ENCODE results near the gene CARS1.

Gene CARS1

DNA sequence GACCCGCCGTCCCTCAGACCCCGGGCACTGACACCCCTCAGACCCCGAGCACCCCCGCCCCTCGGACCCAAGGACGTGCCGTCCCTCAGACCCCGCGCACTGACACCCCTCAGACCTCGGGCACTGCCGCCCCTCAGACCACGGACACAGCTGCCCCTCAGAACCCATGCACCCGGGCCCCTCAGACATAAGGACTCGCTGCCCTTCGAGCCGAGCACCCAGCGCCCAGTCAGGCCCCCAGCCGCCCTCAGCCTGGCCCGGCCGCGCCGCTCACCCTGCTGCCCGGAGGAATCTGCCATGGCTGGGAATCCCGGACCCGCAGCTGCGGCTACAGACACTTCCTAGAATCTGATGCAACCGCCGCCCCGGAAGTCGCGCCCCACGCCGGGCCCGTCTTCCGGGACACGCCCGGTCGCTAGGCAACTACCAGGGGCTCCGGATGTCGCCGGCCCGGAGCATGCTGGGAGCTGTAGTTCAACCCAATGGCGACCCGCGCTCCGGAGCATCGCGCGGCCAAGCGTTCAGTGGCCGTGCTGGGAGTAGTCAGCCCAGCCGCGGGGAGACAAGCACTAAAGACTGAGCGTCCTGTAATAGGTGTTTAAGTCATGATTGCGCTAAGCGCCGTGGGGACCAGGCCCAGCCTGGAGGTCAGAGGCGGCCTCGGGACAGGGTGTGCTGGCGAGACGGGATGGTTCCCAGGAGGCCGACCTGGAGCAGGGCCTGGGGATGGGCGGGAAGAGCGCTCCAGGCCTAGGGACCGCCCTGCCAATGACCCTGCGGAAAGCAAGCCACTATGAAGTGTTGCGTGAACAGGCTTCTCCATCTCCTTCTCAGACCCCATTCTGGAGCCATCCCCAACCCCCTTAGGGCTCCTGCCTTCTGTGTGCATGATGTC, at the start of gene CARS1:
TSS of gene CARS1 (minus strand) at position 355 of the 895 bp plus-strand sequence. CDS start at position 299, 56 bp downstream.
- DNase-seq, result peak; percentile 95

DNA sequence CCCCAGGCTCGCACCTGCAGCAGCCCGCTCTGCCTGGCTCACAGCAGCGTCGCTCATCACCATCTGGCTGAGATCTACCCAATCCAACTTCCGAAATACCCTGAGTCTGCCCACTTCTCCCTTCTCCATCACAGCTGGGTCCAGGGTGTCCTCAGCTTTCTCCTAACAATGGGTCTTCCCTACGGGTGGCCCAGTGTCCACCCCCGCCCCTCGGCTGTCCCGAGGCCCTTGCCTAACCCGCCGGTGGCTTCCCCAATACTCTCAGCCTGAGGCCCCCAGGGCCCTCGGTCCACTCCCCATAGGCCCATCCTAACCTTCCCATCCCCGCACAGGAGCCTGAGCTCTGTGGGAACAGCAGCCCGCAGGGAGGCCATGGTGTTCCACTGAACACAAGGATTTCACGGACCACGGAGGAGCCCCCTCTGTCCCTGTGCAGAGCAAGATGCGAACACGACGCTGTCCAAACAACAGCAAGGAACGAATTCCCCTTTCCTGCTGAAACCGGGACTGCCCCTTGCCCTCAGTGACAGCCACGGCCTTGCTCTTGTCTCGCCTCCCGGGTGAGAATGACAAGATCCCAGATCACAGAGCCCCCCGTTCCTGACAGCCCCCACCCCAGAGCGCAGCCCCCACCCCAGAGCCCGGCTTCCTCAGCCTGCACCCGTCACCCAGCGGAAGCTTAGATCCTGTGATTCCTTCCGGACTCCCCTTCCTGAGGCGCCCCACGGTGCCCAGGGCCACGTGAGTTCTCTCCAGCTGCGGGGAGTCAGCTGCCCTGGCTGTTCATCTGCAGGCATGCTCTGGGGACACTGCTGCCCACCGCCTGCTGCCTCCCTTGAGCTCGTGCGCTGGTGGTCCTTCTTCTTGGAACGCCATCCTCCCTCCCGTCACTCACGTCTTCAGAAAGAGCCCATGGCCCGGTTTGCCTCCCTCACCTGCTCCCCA, 48.8 kb upstream of the CARS1 start:
- DNase-seq, result no peak

DNA sequence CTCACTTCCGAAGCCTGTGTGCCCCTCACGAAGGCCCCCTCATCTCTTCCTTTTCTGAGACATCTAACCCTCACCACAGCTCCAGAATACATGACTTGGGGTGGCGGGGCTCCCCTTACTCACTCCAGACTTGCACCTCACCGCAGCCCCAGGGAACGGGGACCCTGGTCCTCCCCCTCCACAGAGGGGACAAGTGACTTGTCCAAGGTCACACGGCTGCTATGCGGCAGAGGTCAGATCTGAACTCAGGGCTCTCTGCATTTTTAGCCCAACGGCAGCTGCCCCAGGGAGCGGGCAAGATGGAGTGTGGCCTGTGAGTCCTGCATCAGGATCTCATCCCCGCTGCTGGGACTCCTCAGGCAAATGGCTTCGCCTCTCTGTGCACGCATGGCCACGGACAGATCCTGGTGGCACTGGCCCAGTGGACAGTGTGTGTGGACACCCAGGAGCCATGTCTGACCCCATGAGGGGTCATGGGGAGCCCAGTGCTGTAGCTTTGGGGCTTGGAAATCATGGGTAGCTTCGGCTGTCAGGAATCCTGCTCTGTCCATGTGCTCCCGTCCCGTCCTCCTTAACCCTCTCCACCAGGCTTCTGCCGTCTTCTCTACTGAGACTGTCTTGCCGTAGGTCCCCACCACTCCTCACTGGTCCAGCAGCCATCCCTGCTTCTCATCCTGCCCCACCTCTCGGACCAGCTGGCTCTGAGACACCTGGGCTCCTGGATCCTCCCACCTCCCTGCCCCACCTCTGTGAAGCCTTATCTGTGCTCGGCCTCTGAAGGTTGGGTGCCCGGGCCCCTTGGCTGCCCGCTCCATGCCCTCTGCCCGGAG, 48.0 kb upstream of the CARS1 start:
- no peak for DNase-seq

DNA sequence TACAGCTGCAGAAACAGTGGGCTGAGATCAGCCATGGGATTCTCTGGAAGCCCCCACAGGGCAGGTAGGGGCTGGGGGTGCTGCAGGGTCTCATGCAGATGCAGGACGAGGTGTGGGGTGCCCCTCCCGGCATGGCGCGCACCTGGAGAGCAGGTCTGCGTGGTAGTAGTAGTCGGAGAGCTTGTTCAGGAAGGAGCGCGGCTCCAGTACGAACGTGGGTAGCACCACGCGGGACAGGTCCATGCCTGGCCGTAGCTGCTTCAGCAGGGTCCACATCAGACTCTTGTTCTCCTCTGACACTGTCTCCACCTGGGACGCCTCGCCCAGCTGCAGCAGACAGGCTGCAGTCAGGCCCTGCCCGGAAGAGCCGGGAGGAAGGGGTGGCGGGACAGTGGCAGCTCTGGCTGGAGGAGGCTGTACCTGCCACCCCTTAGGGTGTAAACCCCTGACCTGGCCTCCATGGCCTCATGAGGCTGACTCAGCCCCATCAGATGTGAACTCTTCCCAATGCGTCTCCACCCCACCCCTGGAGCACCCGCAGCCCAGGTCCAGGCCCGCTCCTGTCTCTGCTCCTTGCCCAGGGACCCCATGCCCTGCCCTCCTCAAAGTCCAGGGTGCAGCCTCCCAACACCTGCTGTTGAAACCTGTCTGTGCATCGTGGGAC, 47.0 kb upstream of the CARS1 start:
- DNase-seq, result no peak

DNA sequence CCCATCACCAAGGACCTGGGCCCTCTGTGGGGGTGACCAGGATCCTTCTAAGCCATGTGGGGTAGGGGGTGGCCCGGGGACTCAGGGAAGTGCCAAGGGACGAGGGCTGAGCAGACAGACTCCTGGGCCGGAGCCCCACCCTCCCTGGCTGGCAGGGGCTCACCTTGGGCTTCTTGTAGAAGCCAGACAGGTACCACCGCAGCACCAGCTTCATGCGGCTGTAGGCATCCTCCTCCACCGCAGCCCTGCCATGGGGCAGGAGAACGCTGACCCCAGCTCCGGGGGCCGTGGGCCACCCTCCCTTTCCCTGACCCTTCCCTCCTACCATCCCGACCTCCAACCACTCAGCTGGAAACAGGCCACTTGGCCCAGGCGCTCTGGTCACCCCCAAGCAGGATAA, 45.9 kb upstream of the CARS1 start:
- DNase-seq, result no peak

DNA sequence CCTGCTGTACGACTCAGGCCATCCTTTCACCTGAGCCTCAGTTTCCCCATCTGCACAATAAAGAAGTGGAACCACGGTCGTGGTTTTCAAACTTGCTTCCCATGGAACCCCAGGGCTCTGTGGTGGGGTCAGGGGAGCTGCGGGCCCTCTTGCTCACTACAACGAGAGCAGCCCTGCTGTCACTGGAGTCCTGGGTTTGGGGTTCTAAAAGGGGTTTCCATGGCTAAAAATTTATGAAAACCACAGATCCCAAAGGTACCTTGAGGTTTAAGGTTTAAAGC, 45.4 kb upstream of the CARS1 start:
- no peak for DNase-seq

DNA sequence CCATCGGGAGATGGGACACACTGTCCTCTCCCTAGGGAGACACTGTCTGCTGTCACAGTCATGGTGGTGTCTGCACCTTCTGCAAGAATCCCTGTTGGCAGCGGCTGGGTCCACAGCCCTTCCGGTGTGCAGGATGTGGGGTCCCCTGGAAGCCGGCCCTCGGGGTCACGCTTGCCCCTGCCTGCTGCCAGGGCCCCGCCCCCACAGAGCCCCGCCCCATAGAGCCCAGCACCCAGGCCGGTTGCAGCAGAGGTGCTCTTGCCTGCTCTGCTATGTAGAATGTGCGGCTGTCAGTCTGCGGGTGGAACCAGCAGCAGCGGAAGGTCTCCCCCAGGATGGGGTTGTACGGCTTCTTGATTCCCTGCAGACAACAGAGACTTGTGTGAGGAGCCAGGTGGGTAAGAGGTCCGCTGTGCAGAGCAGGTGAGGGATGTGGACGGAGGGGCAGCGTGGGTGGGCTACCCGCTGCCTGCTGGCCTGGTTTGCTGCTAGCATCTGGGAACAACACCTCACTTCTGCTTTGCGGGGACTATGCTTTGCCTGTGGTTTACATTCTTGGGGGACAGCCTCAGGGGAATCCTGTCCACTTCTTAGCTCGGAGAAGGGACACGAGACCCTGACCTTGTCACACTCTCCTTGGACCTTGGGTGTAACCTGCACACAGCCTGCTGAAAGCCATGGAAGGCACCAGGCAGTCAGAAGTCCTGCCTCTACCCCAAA, 44.9 kb upstream of the CARS1 start:
- DNase-seq, result no peak

DNA sequence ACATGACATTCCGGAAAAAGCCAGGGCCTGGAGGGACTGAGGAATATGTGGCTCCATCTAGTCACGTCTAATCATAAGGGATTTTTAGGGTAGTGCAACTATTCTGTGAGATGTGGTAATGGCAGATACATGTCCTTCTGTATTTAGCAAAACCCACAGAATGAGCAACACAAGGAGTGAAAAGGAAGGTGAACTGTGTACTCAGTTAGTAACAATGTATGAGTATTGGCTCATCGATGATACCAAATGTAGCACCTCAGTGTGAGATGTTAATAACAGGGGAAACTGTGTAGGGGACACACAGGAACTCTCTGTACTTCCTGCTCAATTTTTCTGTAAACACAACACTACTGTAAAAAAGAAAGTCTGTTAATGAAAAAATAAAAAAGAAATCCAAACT, 42.0 kb upstream of the CARS1 start:
- no peak for DNase-seq

DNA sequence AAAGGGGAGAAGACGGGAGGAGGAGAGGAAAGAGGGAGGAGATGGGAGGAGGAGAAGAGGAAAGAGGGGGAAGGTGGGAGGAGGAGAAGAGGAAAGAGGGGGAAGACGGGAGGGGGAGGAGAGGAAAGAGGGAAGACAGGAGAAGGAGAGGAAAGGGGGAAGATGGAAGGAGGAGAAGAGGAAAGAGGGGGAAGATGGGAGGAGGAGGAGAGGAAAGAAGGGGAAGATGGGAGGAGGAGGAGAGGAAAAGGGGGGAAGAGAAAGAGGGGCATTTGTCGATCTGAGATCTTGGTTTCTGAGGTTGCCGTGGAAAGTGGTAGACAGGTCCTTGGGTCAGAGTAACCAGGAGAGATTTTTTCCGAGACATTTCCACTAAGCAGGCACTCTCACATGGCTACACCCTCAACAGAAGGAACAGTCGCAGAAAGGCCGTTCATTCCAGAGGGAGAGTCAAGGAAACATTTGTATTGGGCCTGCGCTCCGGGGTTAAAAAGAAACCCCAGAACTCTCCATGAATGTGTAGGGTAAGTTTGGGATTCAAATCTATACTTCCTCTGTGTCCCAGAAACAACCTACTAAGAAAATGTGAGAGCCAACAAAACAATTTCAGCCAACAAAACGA, 39.8 kb upstream of the CARS1 start:
- no peak for DNase-seq

DNA sequence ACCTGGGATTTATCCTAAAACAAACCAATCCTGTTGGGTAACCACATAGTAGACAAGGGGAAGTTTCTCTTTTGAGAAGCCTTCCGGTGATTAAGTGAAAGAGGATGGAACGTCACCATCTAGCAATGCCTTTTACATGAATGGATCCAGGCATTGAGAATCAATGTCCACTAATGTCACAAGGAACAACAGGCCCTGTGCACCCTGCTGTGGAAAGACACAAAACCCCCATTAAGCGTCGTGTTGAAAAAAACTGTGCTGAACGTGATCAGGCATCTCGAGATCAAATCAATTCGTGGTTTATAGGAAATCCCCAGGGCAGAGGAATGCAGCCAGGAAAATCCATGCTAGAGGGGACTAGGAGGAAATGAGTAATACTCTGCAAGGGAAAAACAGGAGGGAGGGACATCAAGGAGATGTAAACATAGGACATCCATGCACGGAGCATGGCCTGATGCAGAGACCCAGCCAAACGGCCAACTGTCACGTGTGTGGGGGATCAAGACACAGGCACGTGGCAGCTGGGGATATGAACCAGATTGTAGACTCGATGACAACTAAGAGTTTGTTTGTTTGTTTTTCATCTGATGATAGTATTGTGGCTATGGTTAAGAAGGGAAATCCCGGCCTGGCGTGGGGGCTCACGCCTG, 38.6 kb upstream of the CARS1 start:
- DNase-seq, result no peak

DNA sequence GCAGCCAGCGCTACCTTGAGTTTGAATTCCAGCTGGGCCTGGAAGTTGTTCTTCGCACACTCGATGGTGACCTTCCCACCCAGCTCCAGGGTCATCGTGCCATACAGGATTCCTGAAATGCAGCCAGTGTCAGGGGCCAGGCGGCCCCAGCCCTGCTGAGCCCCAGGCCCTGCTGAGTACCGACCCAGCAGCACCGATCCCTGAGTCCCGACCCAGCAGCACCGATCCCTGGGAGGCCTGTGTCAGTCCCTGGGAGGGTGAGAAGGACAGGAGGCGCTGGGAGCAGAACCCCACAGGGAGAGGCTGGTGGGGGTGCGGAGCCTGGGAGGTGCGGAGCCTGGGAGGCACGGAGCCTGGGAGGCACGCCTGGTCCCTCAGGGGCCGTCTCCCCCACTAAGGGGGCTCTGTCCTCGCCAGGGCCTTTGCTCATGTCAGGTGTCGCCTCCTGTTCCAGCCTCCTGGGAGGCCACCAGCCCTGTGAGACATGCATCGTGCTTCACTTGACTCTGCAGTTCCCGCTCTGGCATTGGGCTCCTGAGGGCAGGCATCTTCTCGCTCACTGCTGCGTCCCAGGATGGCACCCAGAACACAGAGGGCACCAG, 37.1 kb upstream of the CARS1 start:
- no peak for DNase-seq

DNA sequence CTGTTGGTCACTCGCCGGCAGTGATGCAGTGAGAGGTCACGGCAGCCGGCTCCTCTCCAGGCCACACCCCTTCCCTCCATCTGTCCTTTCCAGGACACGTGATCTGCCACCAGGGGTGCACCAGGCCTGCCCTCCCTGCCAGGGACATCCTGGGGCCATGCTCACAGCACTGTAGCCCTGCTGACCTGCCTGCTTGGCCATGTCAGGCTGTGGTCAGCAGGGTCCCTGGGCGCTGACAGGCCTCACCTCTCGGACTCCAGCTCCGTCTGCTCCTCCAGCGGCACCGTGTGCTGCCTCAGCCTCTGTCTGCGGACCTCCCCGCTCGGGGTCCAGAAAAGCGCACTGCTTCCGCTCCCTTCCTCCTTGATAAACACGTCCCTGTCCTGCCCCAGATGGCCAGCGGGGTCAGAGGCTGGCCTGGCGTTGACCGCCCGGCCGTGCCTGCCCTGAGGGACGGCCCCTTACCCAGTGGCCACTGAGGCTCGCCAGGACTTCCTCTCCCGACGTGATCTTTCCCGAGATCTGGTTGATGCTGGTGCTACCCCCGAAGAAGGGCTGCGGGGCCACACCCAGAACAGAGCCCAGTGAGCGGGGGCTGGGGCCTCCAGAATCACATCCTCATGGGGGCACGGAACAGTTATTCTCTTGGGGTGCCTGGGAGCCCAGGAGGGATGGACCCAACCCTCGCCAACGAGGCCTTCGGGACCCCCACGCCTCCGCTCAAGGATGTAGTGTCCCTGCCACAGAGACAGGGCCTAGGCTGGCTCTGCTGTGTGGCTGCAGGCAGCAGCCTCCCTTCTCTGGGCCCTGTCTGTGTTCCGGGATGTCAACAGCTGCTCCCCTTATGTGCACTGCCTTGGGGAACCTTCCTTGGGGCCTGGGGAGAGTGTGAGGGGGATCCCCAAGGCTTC, 36.3 kb upstream of the CARS1 start:
- no peak for DNase-seq

DNA sequence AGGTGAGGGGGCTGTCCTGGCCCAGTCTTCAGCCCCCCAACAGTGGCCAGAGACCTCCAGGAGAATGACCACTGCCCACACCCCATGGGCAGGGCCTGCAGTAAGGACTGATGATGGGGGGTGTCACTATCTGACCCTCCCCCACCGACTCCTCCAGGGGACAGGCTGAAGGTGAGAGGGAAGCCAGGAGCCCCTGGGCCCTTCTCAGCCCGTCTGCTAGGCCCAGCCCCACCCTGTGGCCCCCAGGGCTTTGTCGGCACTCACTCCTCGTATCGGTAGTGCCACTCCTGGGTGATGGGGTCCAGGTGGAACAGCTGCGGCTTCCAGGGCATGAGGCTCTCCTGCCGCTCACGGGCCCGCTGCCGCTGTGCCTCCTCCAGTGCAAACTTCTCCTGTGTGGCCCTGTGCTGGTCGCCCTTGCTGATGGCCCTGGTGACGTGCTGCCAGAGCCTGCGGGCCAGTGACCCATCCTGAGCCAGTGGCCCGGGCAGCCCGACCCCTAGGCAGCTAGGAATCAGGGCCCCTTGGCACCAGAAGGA, 35.4 kb upstream of the CARS1 start:
- DNase-seq, result no peak

DNA sequence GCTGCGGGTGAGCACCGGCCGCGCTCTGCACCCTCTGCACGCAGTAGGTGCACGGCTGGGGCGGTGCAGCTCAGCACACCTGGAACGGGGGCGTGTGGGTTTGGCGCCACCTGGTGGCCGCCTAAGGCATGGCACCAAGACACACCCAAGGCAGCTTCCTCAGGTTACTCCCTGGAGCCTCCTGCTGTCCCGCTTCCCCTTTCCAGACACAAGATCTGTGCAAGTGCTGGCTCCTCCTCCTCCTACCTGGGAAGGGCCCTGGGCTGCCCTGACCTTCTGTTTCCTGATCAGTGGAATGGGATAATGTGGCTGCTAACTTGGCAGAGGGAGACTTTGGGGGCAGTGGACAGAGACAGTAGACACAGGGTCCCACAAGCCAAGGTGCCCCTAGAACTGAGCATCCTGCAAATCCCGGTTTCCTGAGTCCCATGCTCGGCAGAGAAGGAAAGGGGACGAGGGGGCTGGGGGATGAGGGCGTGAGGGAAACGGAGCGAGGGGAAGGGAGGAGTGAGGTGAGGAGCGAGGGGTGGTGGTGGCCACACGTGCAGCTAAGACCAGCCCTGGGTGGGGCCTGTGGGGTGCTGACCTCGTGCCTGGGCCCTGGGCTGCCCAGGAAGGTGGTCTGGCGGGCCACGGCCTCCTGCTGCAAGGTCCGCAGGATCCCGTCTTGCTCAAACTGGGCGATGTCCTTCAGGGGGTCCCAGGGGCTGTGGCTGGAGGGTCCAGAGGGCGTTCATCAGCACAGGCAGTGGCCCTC, 34.8 kb upstream of the CARS1 start:
- peak; percentile 80 for DNase-seq

DNA sequence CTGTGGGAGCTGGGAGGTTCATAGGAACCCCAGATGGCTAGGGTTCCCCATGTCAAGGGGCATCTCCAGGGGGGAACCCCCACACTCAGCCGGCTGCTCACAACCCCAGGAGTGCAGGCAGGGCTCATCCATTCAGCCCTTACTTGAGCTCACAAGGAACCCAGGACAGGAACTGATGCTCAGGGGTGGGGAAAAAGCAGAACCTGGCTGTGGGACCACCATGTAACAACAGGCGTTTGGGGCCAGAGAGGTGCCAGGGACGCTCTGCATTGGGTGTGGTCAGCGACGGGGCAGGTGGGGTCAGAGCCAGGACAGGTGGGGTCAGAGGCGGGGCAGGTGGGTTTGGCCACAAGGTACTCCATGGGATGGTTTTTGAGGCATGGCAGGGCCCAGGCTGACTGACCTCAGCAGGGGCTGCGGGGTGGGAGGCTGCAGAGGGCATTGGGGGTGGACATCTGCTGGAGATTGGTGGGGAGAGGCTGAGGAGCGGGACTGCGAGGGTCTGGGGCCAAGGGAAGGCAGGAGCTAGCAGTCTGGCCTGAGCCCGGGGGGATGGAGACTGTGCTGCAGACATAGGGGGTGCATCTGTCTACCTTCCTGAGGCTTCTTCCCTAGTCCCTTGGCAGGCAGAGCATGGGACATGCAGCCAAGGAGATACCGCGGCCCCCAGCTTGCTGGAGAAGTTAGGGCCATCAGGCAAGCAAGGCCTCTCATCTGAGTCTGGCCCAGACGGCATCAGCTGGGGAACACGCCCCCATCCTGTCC, 34.0 kb upstream of the CARS1 start:
- DNase-seq, result no peak

DNA sequence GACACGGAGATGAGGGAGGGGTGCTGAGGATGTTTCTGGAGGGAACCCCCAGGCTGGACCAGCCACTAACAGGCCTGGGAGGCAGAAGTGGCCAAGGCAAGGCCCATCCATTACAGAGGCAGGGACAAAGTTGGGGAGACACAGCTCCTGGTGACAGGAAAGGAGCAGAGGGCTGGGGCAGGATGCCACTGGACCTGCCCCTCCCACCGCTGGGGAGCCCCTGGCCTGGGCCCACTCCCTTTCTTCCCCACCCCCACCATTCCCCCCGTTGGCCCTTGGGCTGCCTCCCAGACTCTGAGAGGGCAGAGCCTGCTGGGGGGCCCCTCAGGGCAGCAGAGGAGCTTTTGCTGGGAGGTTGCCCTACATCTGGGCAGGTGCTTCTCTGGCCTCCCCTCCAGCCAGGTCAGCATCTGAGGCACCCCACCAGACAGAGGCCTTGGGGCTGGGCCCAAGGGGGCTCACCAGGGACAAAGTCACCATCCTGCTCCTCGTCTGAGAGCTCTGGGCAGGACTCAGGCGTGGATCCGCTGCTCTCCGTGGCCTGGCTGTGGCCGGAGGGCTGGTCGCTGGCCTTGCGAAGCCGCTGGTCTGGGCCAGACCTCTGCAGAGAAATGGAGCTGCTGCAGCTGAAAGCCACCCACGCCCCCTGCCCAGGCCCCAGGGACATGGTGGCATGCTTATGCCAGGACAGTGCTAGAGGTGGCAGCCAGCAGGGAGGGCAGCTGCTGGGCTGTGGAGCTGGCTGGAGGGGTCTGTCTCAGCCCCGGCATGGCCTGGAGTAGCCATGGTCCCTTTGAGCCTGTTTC, 33.1 kb upstream of the CARS1 start:
- DNase-seq, result no peak

Data from CD4-positive, alpha-beta T cell treated with Interleukin-17A for 4 hours (primary cell).